Adipocyte (in vitro differentiated cells): ENCODE data around the gene RNU2-1.
"Not testable (repeated sequence)": the region's sequence is repeated elsewhere in the genome, so short reads cannot be mapped to it uniquely, and the experiment has no call there.

Experiments
- DNase-seq: peaks from one replicate; pipeline ENCODE4 v3.0.0-alpha.2; 2015; ENCODE audit warnings: low read depth
- H3K27me3 ChIP-seq: replicated peaks from 2 replicates; pipeline ENCODE4 v1.7.0; 2013; ENCODE audit warnings: mild to moderate bottlenecking, low read length, moderate library complexity; ENCODE audit not compliant: control insufficient read depth, insufficient read depth
- H3K36me3 ChIP-seq: 2 replicates; pipeline ENCODE4 v1.7.0; 2013; ENCODE audit warnings: low read length, mild to moderate bottlenecking, moderate library complexity; ENCODE audit not compliant: control insufficient read depth, insufficient read depth, severe bottlenecking
- H3K4me1 ChIP-seq: 2 replicates; pipeline ENCODE4 v1.7.0; 2013; ENCODE audit warnings: mild to moderate bottlenecking, low read length, moderate library complexity; ENCODE audit not compliant: control insufficient read depth, insufficient read depth
- H3K4me3 ChIP-seq: 2 replicates; pipeline ENCODE4 v1.7.0; 2013; ENCODE audit warnings: mild to moderate bottlenecking, low read length, moderate library complexity
- H3K9ac ChIP-seq: 2 replicates; pipeline ENCODE4 v1.7.0; 2013; ENCODE audit warnings: mild to moderate bottlenecking, low read length, moderate library complexity
- H3K9me3 ChIP-seq: 2 replicates; pipeline ENCODE4 v1.7.0; 2013; ENCODE audit warnings: mild to moderate bottlenecking, low read length, moderate library complexity; ENCODE audit not compliant: control insufficient read depth

Gene RNU2-1

DNA sequence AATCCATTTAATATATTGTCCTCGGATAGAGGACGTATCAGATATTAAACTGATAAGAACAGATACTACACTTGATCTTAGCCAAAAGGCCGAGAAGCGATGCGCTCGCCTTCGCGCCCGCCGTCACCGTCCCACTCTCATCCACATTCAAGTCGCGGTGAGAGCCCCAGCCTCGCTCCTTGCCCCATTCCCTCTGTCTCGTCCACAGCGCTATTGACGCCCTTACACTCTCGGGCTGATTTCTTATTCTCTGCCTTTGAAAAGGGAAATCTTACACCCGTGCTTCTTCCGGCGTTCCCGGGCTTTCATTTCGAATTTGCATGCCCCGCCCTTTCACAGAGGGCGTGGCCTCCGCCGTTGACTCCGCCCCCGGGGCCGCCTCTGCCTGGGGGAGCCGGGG is at the start of gene RNU2-1:
Gene RNU2-1, minus strand, starts transcription at position 101 of the 400 bp plus-strand sequence.
- not testable (repeated sequence) for H3K9me3 ChIP-seq, DNase-seq, H3K36me3 ChIP-seq, H3K4me1 ChIP-seq, H3K27me3 ChIP-seq, H3K4me3 ChIP-seq, H3K9ac ChIP-seq

- not testable (repeated sequence) for H3K9me3 ChIP-seq, DNase-seq, H3K27me3 ChIP-seq, H3K36me3 ChIP-seq, H3K9ac ChIP-seq, H3K4me1 ChIP-seq, H3K4me3 ChIP-seq
Observed at GRCh38 chr17:43272914-43273313, 39.1 kb upstream of the RNU2-1 start.

DNA sequence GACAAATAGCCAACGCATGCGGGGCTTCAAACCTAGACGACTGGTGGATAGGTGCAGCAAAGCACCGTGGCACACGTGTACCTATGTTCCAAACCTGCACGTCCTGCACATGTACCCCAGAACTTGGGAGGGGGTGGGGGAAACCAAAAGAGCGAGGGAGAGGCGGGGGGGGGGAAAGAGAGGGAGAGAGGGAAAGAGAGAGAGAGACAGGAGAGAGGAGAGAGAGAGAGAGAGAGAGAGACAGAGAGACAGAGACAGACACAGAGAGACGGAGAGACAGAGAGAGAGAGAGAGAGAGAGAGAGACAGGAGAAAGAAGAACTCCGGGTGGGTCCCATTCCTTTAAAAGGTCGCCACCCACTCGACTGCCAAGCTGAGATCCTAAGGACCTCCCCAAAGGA is 38.7 kb upstream of the RNU2-1 start:
- H3K9ac ChIP-seq, H3K27me3 ChIP-seq, H3K36me3 ChIP-seq, H3K4me3 ChIP-seq, H3K4me1 ChIP-seq, DNase-seq, H3K9me3 ChIP-seq: not testable (repeated sequence)

GRCh38 chr17:43270552-43271504 is 37.1 kb upstream of the RNU2-1 start:
- not testable (repeated sequence) for H3K36me3 ChIP-seq, DNase-seq, H3K9ac ChIP-seq, H3K4me3 ChIP-seq, H3K4me1 ChIP-seq, H3K9me3 ChIP-seq, H3K27me3 ChIP-seq

GRCh38 chr17:43246456-43246855 is 12.7 kb upstream of the RNU2-1 start:
- H3K9ac ChIP-seq, H3K9me3 ChIP-seq, H3K36me3 ChIP-seq, H3K27me3 ChIP-seq, H3K4me1 ChIP-seq, DNase-seq, H3K4me3 ChIP-seq: not testable (repeated sequence)

DNA sequence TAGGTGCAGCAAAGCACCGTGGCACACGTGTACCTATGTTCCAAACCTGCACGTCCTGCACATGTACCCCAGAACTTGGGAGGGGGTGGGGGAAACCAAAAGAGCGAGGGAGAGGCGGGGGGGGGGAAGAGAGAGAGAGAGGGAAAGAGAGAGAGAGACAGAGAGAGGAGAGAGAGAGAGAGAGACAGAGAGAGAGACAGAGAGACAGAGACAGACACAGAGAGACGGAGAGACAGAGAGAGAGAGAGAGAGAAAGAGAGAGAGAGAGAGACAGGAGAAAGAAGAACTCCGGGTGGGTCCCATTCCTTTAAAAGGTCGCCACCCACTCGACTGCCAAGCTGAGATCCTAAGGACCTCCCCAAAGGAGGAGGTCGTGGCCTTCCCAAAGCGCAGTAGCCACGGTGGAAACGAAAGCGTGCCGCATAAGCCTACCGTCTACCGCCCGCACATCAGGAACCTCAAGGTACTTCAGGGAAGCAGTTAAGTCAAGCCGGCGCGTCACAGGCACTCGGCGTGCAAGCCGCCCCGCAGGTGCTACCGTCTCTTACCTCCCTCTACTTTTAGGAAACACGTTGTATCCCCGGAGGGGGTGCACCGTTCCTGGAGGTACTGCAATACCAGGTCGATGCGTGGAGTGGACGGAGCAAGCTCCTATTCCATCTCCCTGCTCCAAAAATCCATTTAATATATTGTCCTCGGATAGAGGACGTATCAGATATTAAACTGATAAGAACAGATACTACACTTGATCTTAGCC is 7.0 kb upstream of the RNU2-1 start:
- H3K9ac ChIP-seq, H3K9me3 ChIP-seq, H3K36me3 ChIP-seq, H3K4me1 ChIP-seq, H3K27me3 ChIP-seq, H3K4me3 ChIP-seq, DNase-seq: not testable (repeated sequence)

DNA sequence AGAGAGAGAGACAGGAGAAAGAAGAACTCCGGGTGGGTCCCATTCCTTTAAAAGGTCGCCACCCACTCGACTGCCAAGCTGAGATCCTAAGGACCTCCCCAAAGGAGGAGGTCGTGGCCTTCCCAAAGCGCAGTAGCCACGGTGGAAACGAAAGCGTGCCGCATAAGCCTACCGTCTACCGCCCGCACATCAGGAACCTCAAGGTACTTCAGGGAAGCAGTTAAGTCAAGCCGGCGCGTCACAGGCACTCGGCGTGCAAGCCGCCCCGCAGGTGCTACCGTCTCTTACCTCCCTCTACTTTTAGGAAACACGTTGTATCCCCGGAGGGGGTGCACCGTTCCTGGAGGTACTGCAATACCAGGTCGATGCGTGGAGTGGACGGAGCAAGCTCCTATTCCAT is 5.8 kb upstream of the RNU2-1 start:
- H3K4me1 ChIP-seq, H3K27me3 ChIP-seq, H3K36me3 ChIP-seq, H3K9me3 ChIP-seq, DNase-seq, H3K9ac ChIP-seq, H3K4me3 ChIP-seq: not testable (repeated sequence)

DNA sequence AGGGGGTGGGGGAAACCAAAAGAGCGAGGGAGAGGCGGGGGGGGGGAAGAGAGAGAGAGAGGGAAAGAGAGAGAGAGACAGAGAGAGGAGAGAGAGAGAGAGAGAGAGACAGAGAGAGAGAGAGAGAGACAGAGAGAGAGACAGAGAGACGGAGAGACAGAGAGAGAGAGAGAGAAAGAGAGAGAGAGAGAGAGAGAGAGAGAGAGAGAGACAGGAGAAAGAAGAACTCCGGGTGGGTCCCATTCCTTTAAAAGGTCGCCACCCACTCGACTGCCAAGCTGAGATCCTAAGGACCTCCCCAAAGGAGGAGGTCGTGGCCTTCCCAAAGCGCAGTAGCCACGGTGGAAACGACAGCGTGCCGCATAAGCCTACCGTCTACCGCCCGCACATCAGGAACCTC is 514 bp downstream of the RNU2-1 start:
- H3K4me3 ChIP-seq, H3K36me3 ChIP-seq, H3K9me3 ChIP-seq: not testable (repeated sequence)

GRCh38 chr17:43232021-43232699 is 1.6 kb downstream of the RNU2-1 start:
- not testable (repeated sequence) for DNase-seq

More for the DNA sequence above, 514 bp downstream of the RNU2-1 start:
- DNase-seq, H3K27me3 ChIP-seq, H3K9ac ChIP-seq, H3K4me1 ChIP-seq: not testable (repeated sequence)

GRCh38 chr17:43231205-43232020 is 2.4 kb downstream of the RNU2-1 start:
- Histone ChIP-seq H3K4me3 (peak overlapping the region; percentile 53), H3K9ac (peak overlapping the region; percentile 53)
- not testable (repeated sequence) for H3K36me3 ChIP-seq, DNase-seq, H3K27me3 ChIP-seq, H3K4me1 ChIP-seq, H3K9me3 ChIP-seq

More at GRCh38 chr17:43232021-43232699, 1.6 kb downstream of the RNU2-1 start:
- H3K27me3 ChIP-seq, H3K9me3 ChIP-seq, H3K4me1 ChIP-seq, H3K36me3 ChIP-seq: not testable (repeated sequence)
- Histone ChIP-seq H3K9ac (peak overlapping the region; percentile 53), H3K4me3 (peak overlapping the region; percentile 53)
